ENCODE measurements around the gene GRAP.

The GRAP gene

DNA sequence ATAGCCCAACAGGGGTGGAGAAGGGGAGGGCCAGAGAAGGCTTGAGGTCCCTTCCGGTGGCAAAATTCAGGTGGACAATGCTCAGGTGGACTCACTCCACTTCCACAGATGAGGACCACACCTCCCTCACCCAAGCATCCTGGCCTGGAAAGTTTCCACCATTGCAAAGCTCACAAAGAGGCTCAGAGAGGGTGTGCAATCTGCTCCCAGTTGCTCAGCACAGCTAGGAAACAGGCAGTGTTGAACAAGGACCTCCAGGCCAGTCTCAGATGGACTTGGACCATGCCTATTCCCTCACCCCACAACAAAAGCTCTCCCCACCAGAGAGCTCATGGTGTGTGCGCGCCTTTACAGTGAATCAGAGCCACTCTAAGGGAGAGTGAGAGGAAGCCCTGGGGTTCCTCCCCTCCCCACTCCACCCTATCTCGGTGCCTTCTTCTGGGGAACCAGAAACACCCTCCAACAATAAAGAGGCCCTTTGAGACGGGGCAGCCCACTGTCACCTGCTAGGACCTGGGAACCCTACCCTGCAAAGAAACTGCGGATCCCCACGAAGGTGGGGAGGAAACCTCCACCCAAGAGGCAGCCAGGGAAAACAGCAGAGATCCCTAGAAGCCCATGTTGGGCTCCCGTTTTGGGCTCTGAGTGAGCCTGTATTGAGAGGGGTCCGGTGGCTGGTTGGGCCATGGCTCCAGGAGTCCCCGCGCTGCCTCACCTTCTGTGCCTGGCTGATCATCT, 43.8 kb downstream of the GRAP start:
- no peak for DNase-seq (ENCODE audit: low read depth)

DNA sequence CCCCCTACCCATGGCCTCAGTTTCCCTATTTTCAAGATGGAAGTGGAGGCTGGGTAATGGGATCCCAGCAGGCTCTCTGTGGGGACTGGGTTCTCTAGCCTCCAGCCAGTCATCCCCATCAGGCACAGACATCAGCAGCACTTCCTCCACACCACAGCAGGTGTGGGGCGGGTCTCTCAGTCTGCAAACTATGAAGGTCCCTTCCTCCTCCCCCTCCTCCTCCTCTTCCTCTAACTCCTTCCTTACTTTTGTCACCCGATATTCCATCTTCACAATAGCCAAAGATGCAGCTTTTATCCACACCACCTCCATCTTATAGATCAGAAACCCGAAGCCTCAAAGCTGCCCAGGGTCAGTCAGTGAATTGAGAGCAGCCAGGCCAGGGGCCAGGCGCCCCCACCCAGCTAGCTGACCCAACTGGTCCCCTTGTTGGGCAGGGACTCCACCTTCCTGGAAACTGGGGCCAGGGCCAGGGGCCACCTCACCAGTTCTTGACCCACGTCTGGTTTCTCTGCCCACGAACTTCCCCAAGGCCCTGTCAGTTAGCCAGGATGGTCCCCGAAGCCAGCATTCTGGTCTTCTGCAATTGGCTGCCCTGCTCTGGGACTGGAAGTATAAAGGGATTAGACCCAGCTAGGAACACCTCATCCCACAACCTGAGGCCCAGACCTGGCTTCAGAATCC, 44.7 kb downstream of the GRAP start:
- no peak for DNase-seq (ENCODE audit: low read depth)

DNA sequence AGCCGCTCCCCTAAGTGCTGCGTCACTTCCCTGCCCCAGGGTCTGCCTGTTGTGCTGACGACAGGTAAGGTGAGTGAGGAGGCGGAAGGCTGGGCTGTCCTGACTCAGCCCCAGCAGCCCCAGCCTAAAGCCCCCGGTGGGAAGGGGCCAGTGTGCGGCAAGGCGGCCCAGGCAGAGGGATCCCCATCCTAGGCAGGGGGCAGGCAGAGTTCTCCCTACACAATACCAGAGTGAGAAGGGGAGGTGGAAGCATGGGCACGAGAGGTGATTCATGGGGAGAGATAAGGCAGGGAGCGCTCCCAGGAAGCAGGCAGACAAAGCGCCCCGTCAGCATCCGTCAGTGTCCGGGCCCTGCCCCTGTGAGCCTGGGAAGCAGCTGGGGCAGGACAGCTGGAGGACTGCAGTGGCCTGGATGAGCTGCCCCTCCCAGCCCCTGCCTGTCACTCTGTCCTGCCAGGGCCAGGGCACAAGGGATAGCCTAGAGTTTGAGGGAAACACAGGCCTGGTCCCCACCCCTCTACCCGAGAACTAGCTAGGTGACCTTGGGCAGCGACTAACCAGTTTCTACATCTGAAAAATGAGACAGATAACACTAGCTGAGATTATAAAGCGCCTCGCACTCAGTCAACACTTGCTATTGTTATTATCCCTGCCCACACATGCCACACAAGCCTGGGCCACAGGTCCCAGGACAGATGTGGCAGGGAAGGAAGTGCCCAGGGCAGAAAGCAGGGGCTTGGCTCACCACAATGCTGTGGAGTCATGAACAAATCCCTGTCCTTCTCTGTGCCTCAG, 46.0 kb downstream of the GRAP start:
- no peak for DNase-seq (ENCODE audit: low read depth)

DNA sequence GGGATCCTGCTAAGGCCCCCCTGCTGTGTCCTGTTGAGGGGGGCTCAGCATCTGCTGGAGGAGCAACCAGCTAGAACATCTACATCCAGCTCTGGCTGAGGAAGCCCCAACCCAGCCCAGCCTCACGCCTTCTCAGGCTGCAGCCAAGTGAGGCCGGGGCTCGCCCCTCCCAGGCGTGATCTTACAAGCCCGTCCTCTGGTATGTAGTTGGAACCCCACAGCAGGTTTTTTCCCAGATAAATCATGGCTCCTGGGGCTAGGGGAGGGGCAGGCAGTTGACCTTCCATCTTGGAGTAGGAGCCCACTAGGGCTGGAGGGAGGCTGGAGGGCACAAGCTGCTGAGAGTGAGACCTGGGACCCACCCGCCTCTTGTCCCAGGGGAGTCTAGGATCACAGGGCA, 46.8 kb downstream of the GRAP start:
- DNase-seq (ENCODE audit: low read depth), result no peak

DNA sequence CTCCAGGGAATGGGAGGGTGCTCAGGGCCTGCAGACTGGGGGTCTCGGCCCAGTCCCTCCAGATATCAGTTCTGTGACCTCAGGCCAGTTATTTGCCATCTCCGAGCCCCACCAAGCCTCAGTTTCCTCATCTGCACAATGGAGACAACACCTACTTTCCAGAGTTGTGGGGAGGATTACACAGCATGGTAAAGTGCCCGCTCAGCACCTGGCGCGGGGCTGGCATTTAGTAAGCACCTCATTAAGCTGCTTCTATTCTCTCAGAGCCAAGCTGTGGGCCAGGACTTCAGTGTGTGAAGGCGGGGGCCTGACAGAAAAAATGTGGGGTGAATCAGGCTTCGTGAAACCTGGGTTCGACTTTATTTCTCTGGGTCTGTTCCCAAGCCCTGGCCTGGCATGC, 47.4 kb downstream of the GRAP start:
- DNase-seq (ENCODE audit: low read depth), result no peak

DNA sequence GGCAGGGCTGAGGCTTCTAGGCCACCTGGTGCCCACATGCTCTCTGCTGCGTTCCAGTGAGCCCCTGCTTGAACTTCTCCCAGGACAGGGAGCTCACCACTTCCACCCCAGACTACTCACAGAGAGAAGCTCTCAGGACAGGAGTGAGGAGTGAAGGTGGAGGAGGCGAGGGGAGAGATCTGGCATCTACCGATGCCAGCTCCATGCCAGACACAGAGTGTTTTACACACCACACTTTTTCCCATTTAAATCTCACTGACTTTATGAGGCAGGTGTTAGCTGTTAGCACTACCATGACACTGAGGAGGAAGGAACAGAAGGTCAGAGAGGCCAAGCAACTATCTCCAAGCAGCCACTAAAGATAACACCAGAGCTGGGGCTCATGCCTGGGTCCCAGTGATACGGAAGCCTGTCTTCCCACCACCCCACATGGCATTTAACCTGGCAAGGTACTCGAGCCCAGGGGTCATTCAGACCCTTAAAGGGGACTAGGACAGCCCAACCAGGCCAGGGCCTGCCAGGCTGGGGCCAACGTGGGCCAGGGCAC, 49.0 kb downstream of the GRAP start:
- peak; percentile 45 for DNase-seq (ENCODE audit: low read depth)

DNA sequence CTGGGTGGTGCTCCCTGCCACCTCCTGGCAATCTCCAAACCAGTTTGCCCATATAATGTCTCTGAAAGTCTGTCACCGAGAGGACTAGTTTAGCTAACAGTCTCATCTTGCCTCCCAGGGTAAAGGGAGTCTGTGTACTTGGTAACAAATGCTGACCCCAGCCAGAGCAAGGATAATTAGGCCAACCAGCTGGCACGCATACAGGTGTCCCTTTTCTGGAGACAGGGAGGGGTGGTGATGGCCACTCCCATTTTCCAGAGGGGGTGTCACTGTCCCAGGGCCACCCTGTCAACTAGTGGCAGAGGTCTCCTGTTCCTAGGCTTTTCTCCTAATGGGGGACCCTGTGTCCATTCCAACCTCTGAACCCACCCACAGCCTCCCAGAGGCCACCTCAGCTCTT, 50.3 kb downstream of the GRAP start:
- DNase-seq (ENCODE audit: low read depth), result no peak

DNA sequence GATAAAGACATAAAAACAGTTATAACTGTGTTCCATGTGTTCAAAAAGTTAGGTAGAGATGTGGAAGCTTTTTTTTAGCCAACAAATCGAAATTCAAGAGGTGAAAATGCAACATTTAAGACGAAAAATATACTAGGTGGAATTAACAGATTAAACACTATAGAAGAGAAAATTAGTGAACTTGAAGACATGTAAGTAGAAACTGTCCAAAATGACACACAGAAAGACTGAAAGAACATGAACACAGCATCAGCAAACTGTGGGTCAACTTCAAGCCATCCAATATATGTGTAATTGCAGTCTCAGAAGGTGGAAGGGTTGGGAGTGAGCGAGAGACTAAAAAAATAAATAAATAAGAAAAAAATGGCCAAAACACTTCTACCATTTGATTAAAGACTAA, 51.5 kb downstream of the GRAP start:
- DNase-seq (ENCODE audit: low read depth), result no peak

DNA sequence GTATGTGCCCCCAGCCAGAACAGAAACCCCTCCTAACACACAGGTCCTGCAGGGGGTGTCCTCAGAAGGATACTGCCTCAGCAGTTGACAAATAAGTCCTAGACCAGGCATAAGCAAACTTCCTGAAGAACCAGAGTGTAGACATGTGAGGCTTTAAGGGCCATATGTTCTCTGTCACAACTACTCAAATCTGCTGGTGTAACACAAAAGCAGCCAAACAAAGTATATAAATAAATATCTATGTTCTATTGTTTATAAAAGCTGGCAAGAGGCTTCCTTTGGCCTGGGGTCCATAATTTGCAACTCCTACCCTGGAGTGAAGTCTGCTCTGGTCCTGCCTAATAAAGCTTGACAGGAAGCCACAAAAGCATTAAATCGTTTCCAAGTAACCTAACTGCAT, 52.1 kb downstream of the GRAP start:
- no peak for DNase-seq (ENCODE audit: low read depth)

DNA sequence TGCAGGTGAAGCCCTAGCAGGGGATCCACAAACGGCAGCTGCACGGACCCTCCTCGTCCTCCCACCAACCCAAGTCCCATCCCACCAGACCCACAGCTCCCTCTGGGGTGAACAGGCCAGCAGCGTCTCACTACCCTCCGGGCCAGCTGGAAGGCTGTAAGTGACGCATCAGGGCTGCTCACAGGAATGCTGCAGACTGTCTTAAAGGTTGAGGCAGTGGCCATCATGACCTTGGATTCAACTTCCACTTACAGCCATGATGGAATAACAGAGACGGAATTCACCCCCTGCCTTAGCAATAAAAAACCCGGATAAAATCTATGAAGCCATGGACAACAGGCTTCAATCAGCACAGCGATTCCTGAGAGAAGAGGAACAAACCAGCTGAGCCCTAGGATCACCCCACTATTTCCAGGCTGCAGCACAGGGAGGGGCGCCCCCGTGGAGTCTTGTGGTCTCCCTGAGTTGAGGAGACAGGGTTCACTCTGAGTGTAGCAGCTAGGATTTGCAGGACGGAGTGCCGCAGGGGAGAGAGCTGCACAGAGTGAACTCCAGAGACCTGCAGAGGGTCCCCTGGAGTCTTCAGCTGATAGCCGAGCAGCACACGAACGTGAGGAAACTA, 52.7 kb downstream of the GRAP start:
- DNase-seq (ENCODE audit: low read depth), result no peak

DNA sequence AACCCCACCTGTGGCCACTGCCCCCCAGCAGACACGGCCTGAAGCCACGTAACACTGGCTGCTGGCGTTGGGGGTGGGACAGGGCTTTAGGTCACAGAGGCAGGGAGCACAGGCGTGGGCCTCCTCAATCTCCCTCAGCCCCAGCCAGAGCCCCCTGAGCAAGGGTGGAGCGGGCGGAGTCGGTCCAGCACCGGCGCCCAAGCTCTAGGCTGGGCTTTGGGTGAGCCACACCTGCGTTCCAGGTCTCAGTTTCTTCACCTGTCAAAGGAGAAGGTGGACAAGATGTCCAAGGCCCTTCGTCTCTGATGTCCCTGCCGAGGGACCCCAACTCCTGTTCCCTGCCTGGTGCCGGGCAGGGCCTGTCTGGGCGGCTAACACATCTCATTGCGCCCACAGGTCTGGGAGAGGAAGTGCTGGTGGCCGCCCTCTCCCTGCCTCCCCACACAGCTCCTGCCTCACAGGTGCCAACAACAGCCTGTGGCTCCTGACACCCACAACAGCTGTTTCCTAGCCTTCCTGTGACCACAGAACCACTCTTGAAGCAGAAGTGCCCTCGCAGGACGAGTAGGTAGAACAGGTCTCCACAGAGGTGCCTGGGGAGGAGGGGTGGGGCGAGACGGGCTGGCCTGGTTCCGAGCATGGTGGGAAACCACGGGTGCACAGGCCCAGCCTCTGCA, 54.2 kb downstream of the GRAP start:
- DNase-seq (ENCODE audit: low read depth), result no peak

DNA sequence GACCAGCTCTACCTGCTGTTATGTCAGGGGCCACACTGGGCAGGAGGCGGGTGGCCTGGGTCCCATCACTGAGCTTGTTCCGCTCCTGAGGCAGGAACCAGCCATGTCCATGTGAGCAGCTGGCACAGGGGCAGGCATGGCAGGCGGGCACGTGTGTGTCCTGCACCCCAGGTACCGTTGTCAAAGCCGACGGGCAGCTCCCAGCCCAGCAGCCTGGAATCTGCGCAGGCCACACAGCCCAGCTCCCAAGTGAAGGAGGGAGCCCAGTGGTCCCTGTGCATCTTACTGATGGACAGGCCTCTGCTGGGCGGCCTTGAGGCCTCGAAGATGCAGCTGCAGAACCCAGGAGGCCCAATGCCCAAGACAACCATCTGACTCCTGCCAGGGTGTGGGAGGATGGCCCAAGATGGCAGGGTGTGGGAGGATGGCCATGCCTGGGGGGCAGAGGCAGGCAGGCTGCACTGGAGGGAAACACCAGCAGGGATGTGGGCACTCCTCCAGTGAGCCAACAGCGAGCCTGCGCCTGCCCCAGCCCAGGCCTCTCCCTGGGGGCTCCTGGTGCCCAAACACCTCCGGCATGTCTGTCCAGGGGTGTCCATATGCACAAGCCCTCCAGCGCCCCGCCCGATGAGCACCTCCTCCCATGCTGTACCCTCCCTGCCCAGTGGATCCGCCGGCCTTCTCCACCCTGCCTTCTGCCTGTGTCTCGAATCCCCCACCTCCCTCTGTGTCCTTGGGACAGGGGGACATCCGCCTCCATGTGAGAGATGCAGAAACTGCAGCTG, 55.0 kb downstream of the GRAP start:
- no peak for DNase-seq (ENCODE audit: low read depth)

DNA sequence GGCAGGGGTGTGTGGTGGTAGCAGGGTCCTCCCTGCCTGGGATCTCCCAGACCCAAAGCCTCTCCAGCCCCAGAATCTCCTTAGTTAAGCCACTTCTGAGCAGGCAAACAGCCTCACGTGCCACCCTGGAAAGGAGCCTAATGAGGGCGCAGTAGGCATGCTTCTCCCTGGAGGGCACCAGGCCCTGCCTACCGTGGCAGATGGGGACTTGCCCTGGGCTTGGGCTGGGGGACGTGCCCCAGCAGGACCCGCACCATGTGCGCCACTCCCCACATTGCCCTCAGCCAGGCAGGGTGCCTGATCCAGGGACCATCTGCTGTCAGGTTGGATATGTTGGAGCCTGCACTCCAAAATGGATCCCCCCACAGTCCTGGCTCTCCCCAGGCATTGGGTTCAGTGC, 56.4 kb downstream of the GRAP start:
- DNase-seq (ENCODE audit: low read depth), result no peak

DNA sequence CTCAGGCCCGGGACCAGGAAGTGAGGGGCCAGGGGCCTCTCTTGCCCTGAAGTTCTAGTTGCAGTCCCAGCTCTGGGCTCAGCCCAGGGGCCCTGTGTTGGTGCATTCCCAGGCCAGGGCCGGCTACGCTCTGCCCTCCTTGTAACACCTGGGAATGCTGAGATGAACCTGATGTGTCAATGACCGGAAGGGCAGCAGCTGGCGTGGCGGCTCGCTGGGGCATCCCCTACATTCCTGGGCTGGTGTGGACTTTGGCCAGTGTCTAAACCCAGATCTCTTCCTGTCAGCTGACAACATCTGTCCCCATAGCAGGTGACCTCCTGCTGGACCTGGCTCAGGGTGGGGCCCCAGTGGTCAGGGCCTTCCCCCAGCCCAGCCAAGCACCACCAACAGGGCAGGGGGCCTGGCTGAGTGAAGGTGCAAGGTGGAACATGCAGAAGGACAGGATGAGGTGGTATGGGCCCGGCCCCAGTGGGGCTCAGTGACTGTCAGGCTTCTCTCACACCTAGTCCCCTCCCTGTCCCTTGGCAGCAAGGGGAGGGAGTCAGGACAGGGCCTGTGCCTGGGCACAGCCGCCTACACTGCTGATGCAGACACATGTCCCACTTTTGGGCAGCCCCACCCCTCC, 58.1 kb downstream of the GRAP start:
- DNase-seq (ENCODE audit: low read depth), result no peak

DNA sequence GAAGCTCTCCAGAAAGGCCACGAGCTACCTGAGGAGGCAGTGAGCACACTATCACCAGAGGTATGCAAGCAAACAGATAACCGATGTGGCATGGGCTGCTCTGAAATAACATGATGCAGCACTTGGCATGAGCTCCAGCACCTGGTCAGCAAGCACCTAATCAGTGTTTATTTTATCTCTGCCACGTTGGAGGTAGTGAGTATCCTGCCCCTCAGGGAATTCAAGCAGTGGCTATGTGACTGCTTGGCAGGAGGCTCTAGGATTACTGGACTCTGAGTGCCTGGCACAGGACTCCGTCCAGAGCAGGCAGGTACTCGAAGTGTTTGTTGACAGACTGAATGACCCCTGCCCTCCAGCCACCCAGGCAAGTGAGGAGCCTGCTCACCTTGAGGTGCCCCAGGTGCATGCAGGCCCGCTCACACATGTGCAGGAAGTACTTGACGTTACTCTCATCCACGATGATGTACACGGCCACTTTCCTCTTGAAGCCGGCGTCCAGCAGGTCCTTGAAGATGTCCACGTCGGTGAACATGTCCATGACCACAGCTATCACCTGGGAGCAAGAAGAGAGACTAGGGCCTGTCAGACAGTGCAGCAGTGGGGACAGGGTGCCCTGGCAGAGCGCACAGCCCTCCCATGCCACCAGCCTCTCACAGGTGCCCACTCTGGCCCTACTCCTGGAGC, 58.8 kb downstream of the GRAP start:
- no peak for DNase-seq (ENCODE audit: low read depth)

DNA sequence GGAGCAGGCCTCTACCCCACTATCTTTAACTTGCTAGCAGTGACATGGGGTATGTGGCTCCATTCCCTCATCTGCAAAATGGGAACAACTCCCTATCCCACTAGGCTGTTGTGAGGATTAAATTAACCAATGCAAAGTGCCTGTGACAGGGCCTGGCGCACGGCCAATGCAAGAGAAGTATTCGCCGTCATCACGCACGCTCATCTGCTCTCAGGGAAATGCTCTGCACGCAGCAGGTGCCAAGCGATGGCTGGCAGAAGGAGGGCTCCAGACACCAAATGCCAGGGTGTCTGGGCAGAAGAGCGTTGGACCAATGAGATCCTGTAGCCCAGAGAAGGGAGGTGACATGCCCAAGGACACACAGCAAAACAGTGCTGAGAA, 59.5 kb downstream of the GRAP start:
- DNase-seq (ENCODE audit: low read depth), result no peak

DNA sequence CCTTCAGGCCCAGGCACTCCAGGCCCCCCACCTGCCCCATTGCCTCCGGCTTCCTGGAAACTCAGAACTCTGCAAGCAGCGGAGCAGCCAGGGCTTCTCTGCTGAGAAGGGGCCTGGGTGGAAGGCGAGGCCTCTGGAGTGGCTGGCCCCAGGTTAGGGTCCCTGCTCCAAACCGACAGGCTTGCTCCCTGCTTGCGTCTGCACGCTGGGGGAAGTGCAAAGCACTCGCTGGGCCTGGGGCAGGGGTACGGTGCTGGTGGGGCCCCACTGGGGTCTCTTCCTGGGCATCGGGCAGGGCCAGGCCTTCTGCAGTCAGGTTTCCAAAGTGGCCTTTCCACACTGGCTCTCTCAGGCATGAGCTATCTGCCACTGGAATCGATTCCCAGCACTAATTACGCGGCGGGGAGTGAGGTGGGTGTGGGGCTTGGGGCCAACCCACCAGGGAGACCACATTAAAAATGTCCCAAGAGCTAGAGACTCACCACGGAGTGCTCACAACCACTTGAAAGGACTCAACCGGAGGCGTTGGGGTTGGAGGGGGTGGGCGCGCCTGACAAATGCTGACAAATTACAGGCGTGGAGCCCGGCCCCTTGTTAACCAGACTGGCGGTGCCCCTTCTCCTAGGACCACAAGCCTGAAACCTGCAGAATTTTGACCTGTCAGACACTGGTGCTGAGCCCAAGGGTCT, 60.1 kb downstream of the GRAP start:
- DNase-seq (ENCODE audit: low read depth), result no peak

DNA sequence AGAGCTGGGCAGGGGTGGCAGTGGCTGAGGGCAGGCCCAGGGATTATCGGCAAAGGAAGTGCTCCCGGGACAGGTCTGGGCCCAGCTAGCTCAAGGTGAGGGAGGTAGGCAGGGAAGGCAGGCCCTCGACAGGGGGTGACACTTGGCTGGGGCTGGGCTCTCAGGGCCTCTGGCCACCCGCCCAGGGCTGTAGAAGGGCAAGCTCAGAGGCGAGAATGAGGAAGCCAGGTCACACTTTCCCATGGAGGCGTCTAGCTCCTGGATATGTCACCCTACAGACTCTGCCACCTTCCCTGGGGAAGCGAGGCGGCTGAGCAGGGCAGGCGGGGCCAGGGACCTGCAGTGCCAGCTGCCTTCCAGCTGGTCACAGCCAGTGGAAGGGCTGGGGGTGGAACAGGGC, 61.3 kb downstream of the GRAP start:
- DNase-seq (ENCODE audit: low read depth), result no peak

All from CMK (cell line).